Measurements from ENCODE around the gene MYOG. TPM values are rescaled to one million over a fixed set of nuclear protein-coding genes. Genes with fewer than 3 reads are reported as not detected.

Gene MYOG
- total RNA-seq: not detected in 2 replicates

DNA sequence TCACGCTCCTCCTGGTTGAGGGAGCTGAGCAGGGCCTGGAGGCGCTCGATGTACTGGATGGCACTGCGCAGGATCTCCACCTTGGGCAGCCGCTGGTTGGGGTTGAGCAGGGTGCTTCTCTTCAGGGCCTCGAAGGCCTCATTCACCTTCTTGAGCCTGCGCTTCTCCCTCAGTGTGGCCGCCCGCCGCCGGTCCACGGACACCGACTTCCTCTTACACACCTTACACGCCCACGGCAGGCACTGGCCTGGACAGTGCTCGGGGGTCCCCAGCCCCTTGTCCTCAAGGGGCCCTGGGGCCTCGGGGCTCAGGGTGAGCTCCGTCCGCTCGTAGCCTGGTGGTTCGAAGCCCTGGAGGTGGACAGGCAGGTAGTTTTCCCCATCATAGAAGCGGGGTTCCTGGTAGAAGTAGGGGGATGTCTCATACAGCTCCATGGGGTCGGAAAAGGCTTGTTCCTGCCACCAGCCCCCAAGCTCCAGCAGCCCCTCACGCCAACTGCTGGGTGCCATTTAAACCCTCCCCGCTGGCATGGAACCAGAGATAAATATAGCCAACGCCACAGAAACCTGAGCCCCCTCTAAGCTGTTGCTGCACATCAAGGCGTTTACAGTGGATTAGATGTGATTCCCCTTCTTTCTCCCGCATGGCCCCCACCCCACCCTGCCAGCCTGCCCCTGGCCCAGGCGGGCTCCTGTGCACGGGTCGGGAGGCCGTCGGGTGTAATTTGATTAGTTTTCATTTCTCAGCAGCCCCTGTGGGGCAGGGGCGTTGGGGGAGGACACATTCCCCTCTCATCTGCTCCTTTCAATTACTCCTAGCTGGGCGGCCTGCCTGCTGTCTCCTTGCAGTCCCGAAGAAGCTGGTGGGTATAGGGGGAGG, at the start of gene MYOG:
MYOG (minus strand) TSS at position 485 of the 879 bp plus-strand sequence; CDS start at position 434, 51 bp downstream.

DNA sequence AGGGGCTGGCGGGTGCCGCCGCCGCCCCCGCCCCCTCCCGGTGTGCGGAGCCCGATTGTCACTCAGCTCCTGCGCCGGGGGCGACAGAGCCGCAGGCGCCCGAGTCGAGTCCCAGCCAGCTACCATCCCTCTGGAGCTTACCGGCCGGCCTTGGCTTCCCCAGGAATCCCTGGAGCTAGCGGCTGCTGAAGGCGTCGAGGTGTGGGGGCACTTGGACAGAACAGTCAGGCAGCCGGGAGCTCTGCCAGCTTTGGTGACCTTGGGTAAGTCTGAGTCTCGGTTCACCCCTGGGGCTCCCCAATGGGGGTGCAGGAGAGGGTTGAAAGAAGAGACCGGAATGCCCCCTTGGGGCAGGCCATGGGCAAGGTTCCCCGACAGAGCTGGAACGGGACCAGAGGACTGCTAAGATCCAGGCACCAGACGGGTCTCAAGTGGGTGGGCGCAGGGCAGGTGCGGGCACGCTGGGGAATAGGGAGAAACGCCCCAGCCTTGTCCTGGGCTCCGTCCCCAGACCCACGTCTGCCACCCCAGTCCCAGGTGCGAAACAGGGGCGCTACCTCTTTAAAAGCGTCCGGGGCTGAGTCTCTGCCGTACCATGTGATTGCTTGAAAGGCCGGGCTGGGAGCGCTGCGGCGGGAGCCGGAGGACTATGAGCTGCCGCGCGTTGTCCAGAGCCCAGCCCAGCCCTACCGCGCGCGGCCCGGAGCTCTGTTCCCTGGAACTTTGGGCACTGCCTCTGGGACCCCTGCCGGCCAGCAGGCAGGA, 42.0 kb upstream of the MYOG start, which contains the start of gene ADORA1:
ADORA1 (plus strand) TSS at position 61 of the 765 bp plus-strand sequence. CDS start 1,116 bp downstream, outside the sequence.

Other genes starting within 250 kb of the MYOG start
- gene RABIF, start 196.9 kb downstream of the MYOG start, total RNA-seq: 3.5 and 3.7 TPM in 2 replicates
- 43.8 and 47.1 TPM in 2 replicates for gene KLHL12, start 158.8 kb downstream of the MYOG start, total RNA-seq
- gene ADIPOR1, start 127.7 kb downstream of the MYOG start, total RNA-seq: 79.6 and 86.6 TPM in 2 replicates
- gene CYB5R1, start 118.8 kb downstream of the MYOG start, total RNA-seq: 24.0 and 38.1 TPM in 2 replicates
- gene TMEM183A, start 78.6 kb downstream of the MYOG start, total RNA-seq: 82.7 and 103 TPM in 2 replicates
- gene PPFIA4, start 59.5 kb downstream of the MYOG start, total RNA-seq: 5.0 and 10.1 TPM in 2 replicates
- 4.1 and 7.5 TPM in 2 replicates for gene ADORA1, start 41.7 kb upstream of the MYOG start, total RNA-seq
- 0.11 and 0.75 TPM in 2 replicates for gene MYBPH, start 89.8 kb upstream of the MYOG start, total RNA-seq
- gene CHI3L1, start 100.7 kb upstream of the MYOG start, total RNA-seq: 22.4 and 400 TPM in 2 replicates
- gene CHIT1, start 143.7 kb upstream of the MYOG start, total RNA-seq: under 0.01 TPM in 1 of 2 replicates, not detected in the other
- gene BTG2, start 219.5 kb upstream of the MYOG start, total RNA-seq: 2.7 and 8.9 TPM in 2 replicates